ENCODE measurements around the gene CMTR1.

Gene CMTR1

GRCh38 chr6:37507690-37508421 is 74.8 kb downstream of the CMTR1 start:
- Histone ChIP-seq H3K36me3 (ENCODE audit: insufficient read depth, low read length) (no peaks in the 10 kb centered on the region), H3K4me3 (ENCODE audit: low read depth in 1 of 2, low read length in 2 of 2) (no peak overlapping the region), H3K27ac (ENCODE audit: low read depth, low read length) (no peak overlapping the region), H3K4me1 (ENCODE audit: insufficient read depth, low read length) (no peaks in the 10 kb centered on the region), H3K9me3 (ENCODE audit: low read length) (no peaks in the 10 kb centered on the region), H3K9ac (ENCODE audit: low read length) (no peak overlapping the region), H3K27me3 (ENCODE audit: control insufficient read depth in 1 of 2, insufficient read depth in 2 of 2, low read length in 2 of 2) (no peaks in the 10 kb centered on the region)

DNA sequence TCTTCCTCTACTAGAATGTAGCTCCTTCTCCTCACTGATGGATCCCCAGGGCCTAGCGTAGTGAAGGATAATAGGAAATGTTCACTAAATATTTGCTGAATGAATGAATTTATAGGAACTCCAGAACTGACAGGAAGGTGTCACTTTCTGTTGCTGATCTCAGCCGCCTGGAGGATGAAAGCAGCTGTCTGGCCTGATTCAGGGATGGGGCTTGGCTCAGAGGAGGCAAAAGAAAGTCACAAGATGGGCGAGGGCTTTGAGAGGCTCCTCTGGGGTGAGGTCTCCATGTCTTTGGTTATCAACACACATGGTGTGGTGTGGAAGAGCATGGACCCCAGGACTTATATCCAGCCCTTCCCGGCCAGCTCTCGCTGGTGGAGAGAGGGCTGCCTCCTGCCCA is 78.2 kb downstream of the CMTR1 start:
- no peak overlapping the region for H3K27ac ChIP-seq (ENCODE audit: low read depth, low read length)
- H3K9me3 ChIP-seq (ENCODE audit: low read length), result no peaks in the 10 kb centered on the region
- no peak overlapping the region for H3K9ac ChIP-seq (ENCODE audit: low read length)
- H3K36me3 ChIP-seq (ENCODE audit: insufficient read depth, low read length), result no peaks in the 10 kb centered on the region
- H3K4me3 ChIP-seq (ENCODE audit: low read depth in 1 of 2, low read length in 2 of 2), result no peak overlapping the region
- H3K4me1 ChIP-seq (ENCODE audit: insufficient read depth, low read length), result peaks cover 7% of the 10 kb centered on the region
- H3K27me3 ChIP-seq (ENCODE audit: control insufficient read depth in 1 of 2, insufficient read depth in 2 of 2, low read length in 2 of 2), result peaks cover 0 to 5% of the 10 kb centered on the region in 2 donors

DNA sequence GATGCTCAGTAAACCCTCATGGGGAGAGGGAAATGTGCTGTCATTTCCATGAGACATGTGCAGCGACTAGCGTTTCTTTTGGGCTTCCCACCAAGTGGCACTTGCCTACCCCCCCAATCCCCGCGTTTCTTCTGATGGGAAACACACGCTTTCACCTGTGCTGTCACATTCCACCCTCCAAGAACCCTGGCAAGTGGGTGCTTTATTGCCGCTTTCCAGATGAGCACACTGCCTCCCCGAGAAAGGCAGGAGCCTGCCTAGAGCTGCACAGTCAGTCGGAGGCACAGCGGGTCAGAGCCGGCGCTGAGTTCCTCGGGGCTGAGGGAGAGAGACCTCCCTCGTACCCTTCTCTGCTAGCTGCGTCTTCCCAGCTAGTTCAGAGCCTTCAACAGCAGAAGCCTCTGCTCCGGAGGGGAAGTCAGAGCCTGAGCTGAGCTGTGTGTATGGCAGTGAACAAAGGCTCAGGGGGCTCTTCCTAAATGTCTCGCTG is 78.9 kb downstream of the CMTR1 start:
- Histone ChIP-seq H3K4me3 (ENCODE audit: low read depth in 1 of 2, low read length in 2 of 2) (no peak overlapping the region), H3K27me3 (ENCODE audit: control insufficient read depth in 1 of 2, insufficient read depth in 2 of 2, low read length in 2 of 2) (peaks cover 0 to 5% of the 10 kb centered on the region in 2 donors), H3K9me3 (ENCODE audit: low read length) (no peaks in the 10 kb centered on the region), H3K36me3 (ENCODE audit: insufficient read depth, low read length) (no peaks in the 10 kb centered on the region), H3K4me1 (ENCODE audit: insufficient read depth, low read length) (peaks cover 10% of the 10 kb centered on the region), H3K27ac (ENCODE audit: low read depth, low read length) (no peak overlapping the region), H3K9ac (ENCODE audit: low read length) (no peak overlapping the region)

GRCh38 chr6:37512400-37513011 is 79.5 kb downstream of the CMTR1 start:
- H3K27me3 ChIP-seq (ENCODE audit: control insufficient read depth in 1 of 2, insufficient read depth in 2 of 2, low read length in 2 of 2), result peaks cover 0 to 5% of the 10 kb centered on the region in 2 donors
- no peak overlapping the region for H3K9ac ChIP-seq (ENCODE audit: low read length)
- no peak overlapping the region for H3K4me3 ChIP-seq (ENCODE audit: low read depth in 1 of 2, low read length in 2 of 2)
- H3K4me1 ChIP-seq (ENCODE audit: insufficient read depth, low read length), result peaks cover 10% of the 10 kb centered on the region
- no peaks in the 10 kb centered on the region for H3K36me3 ChIP-seq (ENCODE audit: insufficient read depth, low read length)
- no peak overlapping the region for H3K27ac ChIP-seq (ENCODE audit: low read depth, low read length)
- H3K9me3 ChIP-seq (ENCODE audit: low read length), result no peaks in the 10 kb centered on the region

DNA sequence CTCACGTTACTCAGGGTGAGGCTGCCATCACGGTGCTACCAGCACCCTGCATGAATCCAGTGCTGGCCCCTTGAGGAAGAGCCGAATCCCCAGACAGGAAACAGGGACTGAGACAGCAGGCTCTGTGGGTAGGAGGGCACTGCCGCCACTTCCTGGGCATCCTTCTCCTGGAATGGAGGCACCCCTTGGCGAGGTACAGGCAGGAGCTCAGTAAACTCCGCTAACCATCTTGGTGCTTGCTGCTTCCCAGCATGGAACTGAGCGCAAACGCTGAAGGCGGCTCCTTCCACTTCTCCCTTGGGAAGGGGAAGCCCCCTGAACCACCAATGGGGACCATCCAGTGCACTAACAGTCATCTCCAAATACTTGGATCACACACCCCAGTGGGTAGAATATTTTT is 80.1 kb downstream of the CMTR1 start:
- H3K4me1 ChIP-seq (ENCODE audit: insufficient read depth, low read length), result peaks cover 10% of the 10 kb centered on the region
- no peak overlapping the region for H3K27ac ChIP-seq (ENCODE audit: low read depth, low read length)
- peaks cover 0 to 5% of the 10 kb centered on the region in 2 donors for H3K27me3 ChIP-seq (ENCODE audit: control insufficient read depth in 1 of 2, insufficient read depth in 2 of 2, low read length in 2 of 2)
- no peaks in the 10 kb centered on the region for H3K9me3 ChIP-seq (ENCODE audit: low read length)
- H3K9ac ChIP-seq (ENCODE audit: low read length), result no peak overlapping the region
- H3K36me3 ChIP-seq (ENCODE audit: insufficient read depth, low read length), result no peaks in the 10 kb centered on the region
- no peak overlapping the region for H3K4me3 ChIP-seq (ENCODE audit: low read depth in 1 of 2, low read length in 2 of 2)

DNA sequence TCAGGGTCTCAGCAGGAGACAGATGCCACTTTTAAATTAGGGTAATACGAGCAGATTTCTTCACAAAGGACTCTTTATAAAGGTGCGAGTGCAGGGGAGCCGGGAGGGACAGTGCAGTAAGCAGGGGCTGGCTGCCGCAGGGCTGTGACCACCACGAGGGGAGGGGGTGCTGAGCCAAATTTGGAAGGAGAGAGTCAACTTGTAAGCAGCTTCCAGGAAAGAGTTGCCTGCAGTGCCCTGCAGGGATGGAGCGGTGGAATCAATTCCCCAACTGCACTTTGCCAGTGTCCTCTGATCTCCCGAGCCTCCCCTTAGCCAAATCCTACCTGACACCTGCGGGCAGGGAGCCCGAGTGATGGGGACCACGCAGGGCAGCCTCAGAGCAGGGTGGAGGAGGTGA is 80.6 kb downstream of the CMTR1 start:
- H3K9ac ChIP-seq (ENCODE audit: low read length), result no peak overlapping the region
- no peak overlapping the region for H3K27ac ChIP-seq (ENCODE audit: low read depth, low read length)
- peaks cover 10% of the 10 kb centered on the region for H3K4me1 ChIP-seq (ENCODE audit: insufficient read depth, low read length)
- H3K27me3 ChIP-seq (ENCODE audit: control insufficient read depth in 1 of 2, insufficient read depth in 2 of 2, low read length in 2 of 2), result peaks cover 0 to 5% of the 10 kb centered on the region in 2 donors
- no peaks in the 10 kb centered on the region for H3K9me3 ChIP-seq (ENCODE audit: low read length)
- no peaks in the 10 kb centered on the region for H3K36me3 ChIP-seq (ENCODE audit: insufficient read depth, low read length)
- no peak overlapping the region for H3K4me3 ChIP-seq (ENCODE audit: low read depth in 1 of 2, low read length in 2 of 2)

DNA sequence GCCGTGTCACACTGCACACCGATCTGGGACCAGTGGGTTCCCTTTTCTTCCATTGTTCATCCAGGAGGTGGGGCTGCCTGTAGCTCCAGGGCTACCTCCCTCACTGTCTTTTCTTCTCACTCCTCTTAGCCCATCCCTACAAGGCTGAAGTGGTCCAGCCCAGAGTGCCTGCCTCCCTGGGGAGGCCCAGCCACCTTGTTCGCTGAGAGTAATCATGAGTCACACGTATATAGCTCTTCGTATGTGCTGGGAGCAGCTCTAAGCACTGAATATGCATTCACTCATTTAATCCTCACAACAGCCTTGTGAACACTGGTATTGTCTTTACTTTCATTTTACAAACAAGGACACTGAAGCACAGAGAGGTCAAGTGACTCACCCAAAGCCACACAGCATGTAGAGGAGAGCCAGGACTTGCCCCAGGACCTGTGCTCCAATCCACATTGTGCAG is 81.3 kb downstream of the CMTR1 start:
- no peak overlapping the region for H3K4me3 ChIP-seq (ENCODE audit: low read depth in 1 of 2, low read length in 2 of 2)
- H3K9ac ChIP-seq (ENCODE audit: low read length), result no peak overlapping the region
- H3K27me3 ChIP-seq (ENCODE audit: control insufficient read depth in 1 of 2, insufficient read depth in 2 of 2, low read length in 2 of 2), result peaks cover 0 to 5% of the 10 kb centered on the region in 2 donors
- no peak overlapping the region for H3K27ac ChIP-seq (ENCODE audit: low read depth, low read length)
- H3K4me1 ChIP-seq (ENCODE audit: insufficient read depth, low read length), result peaks cover 10% of the 10 kb centered on the region
- no peaks in the 10 kb centered on the region for H3K9me3 ChIP-seq (ENCODE audit: low read length)
- no peaks in the 10 kb centered on the region for H3K36me3 ChIP-seq (ENCODE audit: insufficient read depth, low read length)

DNA sequence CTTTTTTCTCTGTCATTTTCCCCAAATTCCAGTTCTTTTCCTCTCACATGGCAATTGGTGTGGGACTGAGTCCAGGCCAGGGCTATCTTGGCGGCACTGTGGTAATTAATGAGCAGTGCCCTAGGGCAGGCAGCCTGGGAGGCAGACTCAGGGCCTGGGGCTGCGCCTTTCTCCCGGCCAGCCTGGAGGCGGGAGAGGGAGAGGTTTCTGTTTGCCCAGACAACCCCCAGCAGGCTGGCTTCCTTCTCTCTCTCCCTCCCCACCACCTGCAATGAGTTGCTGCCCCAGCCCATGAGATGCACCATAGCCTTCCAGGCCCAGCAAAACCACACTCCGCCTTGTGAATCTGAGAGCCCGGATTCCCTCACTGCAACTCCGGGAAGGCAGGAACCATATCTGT is 81.8 kb downstream of the CMTR1 start:
- Histone ChIP-seq H3K4me1 (ENCODE audit: insufficient read depth, low read length) (peaks cover 10% of the 10 kb centered on the region), H3K27me3 (ENCODE audit: control insufficient read depth in 1 of 2, insufficient read depth in 2 of 2, low read length in 2 of 2) (peaks cover 0 to 5% of the 10 kb centered on the region in 2 donors), H3K9me3 (ENCODE audit: low read length) (no peaks in the 10 kb centered on the region), H3K4me3 (ENCODE audit: low read depth in 1 of 2, low read length in 2 of 2) (no peak overlapping the region), H3K36me3 (ENCODE audit: insufficient read depth, low read length) (no peaks in the 10 kb centered on the region), H3K9ac (ENCODE audit: low read length) (no peak overlapping the region), H3K27ac (ENCODE audit: low read depth, low read length) (no peak overlapping the region)

- Histone ChIP-seq H3K9ac (ENCODE audit: low read length) (no peak overlapping the region), H3K27ac (ENCODE audit: low read depth, low read length) (peak overlapping the region; percentile 14), H3K36me3 (ENCODE audit: insufficient read depth, low read length) (no peaks in the 10 kb centered on the region), H3K4me1 (ENCODE audit: insufficient read depth, low read length) (peaks cover 10% of the 10 kb centered on the region), H3K27me3 (ENCODE audit: control insufficient read depth in 1 of 2, insufficient read depth in 2 of 2, low read length in 2 of 2) (peaks cover 0 to 5% of the 10 kb centered on the region in 2 donors), H3K4me3 (ENCODE audit: low read depth in 1 of 2, low read length in 2 of 2) (no peak overlapping the region), H3K9me3 (ENCODE audit: low read length) (no peaks in the 10 kb centered on the region)
These were observed 82.7 kb downstream of the CMTR1 start for GRCh38 chr6:37515712-37516075.

DNA sequence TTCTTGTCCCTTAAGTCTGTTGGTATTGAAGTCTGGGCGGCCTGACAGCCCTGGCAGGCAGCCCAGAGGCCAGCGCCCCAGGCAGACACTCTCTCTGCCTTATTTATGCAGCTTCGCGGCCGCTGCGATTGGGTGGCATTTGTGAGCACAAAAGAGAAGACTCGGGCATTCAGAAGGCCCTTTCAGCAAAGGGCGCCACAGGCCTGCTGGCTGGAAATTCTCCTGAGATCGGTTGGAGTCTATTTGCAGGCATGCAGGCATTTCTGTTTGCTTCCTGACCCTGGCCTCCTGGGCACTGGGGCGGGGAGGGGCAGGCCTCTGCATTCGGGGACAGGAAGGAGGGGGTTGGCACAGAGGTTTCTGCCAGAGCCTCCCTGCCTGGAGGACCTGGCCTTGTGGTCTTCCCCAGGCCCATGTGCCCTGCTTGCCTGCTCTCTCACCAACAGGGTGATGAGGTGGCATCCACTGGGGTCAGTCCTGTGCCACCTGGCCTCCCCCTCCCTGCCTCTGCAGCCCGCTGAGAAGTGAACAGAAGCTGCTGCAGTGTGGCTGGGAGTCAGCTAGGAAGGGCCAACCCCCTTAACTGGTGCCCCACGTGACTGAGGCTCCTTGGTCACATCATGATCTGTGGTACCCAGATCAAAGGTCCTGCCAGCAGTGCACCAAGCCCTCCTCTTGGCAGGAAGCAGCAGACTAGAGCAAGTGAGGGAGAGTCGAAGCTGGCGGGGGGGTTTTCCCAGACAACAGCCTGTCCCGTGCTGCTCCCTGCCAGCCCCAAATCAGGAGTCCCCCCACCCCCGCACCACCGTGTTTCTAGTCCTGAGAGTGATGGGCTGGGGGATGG is 83.3 kb downstream of the CMTR1 start:
- Histone ChIP-seq H3K36me3 (ENCODE audit: insufficient read depth, low read length) (no peaks in the 10 kb centered on the region), H3K4me1 (ENCODE audit: insufficient read depth, low read length) (peaks cover 10% of the 10 kb centered on the region), H3K27me3 (ENCODE audit: control insufficient read depth in 1 of 2, insufficient read depth in 2 of 2, low read length in 2 of 2) (peaks cover 0 to 5% of the 10 kb centered on the region in 2 donors), H3K9ac (ENCODE audit: low read length) (no peak overlapping the region), H3K9me3 (ENCODE audit: low read length) (no peaks in the 10 kb centered on the region), H3K27ac (ENCODE audit: low read depth, low read length) (peak overlapping the region; percentile 14), H3K4me3 (ENCODE audit: low read depth in 1 of 2, low read length in 2 of 2) (no peak overlapping the region)

- no peaks in the 10 kb centered on the region for H3K36me3 ChIP-seq (ENCODE audit: insufficient read depth, low read length)
- H3K9ac ChIP-seq (ENCODE audit: low read length), result no peak overlapping the region
- no peak overlapping the region for H3K27ac ChIP-seq (ENCODE audit: low read depth, low read length)
- no peak overlapping the region for H3K4me3 ChIP-seq (ENCODE audit: low read depth in 1 of 2, low read length in 2 of 2)
- peaks cover 0 to 5% of the 10 kb centered on the region in 2 donors for H3K27me3 ChIP-seq (ENCODE audit: control insufficient read depth in 1 of 2, insufficient read depth in 2 of 2, low read length in 2 of 2)
- H3K9me3 ChIP-seq (ENCODE audit: low read length), result no peaks in the 10 kb centered on the region
- H3K4me1 ChIP-seq (ENCODE audit: insufficient read depth, low read length), result peaks cover 10% of the 10 kb centered on the region
These were observed 83.9 kb downstream of the CMTR1 start for GRCh38 chr6:37516920-37517405.
